Liver (tissue), 9 donors: ENCODE measurements around the gene SLC1A2. TPM values are rescaled to one million over a fixed set of nuclear protein-coding genes. Genes with fewer than 3 reads are reported as not detected.

Experiments
- DNase-seq: peaks from one replicate; pipeline ENCODE4 v3.0.0-alpha.2; 2017; ENCODE audit warnings: low spot score
- H3K27ac ChIP-seq, 2 donors: one replicate each; pipeline ENCODE4 v1.7.0; 2013; ENCODE audit warnings: inconsistent platforms in 2 of 2, low read length in 2 of 2, control low read depth in 1 of 2, low read depth in 1 of 2, mild to moderate bottlenecking in 1 of 2
- H3K27me3 ChIP-seq, 4 donors: one replicate each; pipeline versions ENCODE4 v1.6.1 to v1.7.0; 2013; ENCODE audit warnings: low read length in 3 of 4, inconsistent platforms in 1 of 4, mild to moderate bottlenecking in 1 of 4, moderate library complexity in 1 of 4; ENCODE audit not compliant: control insufficient read depth in 4 of 4, insufficient read depth in 4 of 4
- H3K36me3 ChIP-seq, 4 donors: one replicate each; pipeline versions ENCODE4 v1.6.1 to v1.7.0; 2013; ENCODE audit warnings: low read length in 3 of 4, mild to moderate bottlenecking in 3 of 4, low read depth in 1 of 4, moderate library complexity in 1 of 4; ENCODE audit not compliant: control insufficient read depth in 4 of 4, insufficient read depth in 3 of 4
- H3K4me1 ChIP-seq, 4 donors: one replicate each; pipeline versions ENCODE4 v1.6.1 to v1.7.0; 2013; ENCODE audit warnings: low read length in 3 of 4, mild to moderate bottlenecking in 3 of 4, moderate library complexity in 1 of 4; ENCODE audit not compliant: control insufficient read depth in 4 of 4, insufficient read depth in 4 of 4
- H3K4me3 ChIP-seq, 3 donors: one replicate each; pipeline versions ENCODE4 v1.6.1 to v1.7.0; 2013; ENCODE audit warnings: low read length in 3 of 3, control low read depth in 1 of 3, low read depth in 1 of 3, mild to moderate bottlenecking in 1 of 3
- H3K9ac ChIP-seq, 2 donors: one replicate each; pipeline ENCODE4 v1.7.0; 2013; ENCODE audit warnings: low read length in 2 of 2, mild to moderate bottlenecking in 2 of 2, moderate library complexity in 2 of 2, control low read depth in 1 of 2, low read depth in 1 of 2
- H3K9me3 ChIP-seq, 4 donors: one replicate each; pipeline versions ENCODE4 v1.6.1 to v1.7.0; 2013; ENCODE audit warnings: low read length in 3 of 4; ENCODE audit not compliant: control insufficient read depth in 4 of 4
- CTCF ChIP-seq: fragments of 150-350 bp; IDR thresholded peaks from 2 replicates; pipeline ENCODE4 v1.5.1; 2017; ENCODE audit warnings: improper control_type of control experiment, low read depth, low read length; ENCODE audit not compliant: missing input control
- FOXA1 ChIP-seq: IDR thresholded peaks from 2 replicates; pipeline ENCODE4 v1.6.1; 2016; ENCODE audit warnings: antibody characterized with exemption
- FOXA2 ChIP-seq: IDR thresholded peaks from 2 replicates; pipeline ENCODE4 v1.6.1; 2016; ENCODE audit warnings: antibody characterized with exemption
- HNF4A ChIP-seq, 2 donors: conservative IDR thresholded peaks; 2 replicates each; pipeline ENCODE4 v1.6.1; 2016; ENCODE audit warnings: antibody characterized with exemption in 2 of 2, mild to moderate bottlenecking in 2 of 2
- JUND ChIP-seq, 2 donors: IDR thresholded peaks; 2 replicates each; pipeline ENCODE4 v1.6.1; 2016; ENCODE audit warnings: antibody characterized with exemption in 2 of 2
- MAX ChIP-seq: IDR thresholded peaks from 2 replicates; pipeline ENCODE4 v1.6.1; 2016; ENCODE audit warnings: antibody characterized with exemption
- RAD21 ChIP-seq, 2 donors: IDR thresholded peaks; 2 replicates each; pipeline ENCODE4 v1.6.1; 2016; ENCODE audit warnings: antibody characterized with exemption in 2 of 2, mild to moderate bottlenecking in 2 of 2
- REST ChIP-seq: IDR thresholded peaks from 2 replicates; pipeline ENCODE4 v1.6.1; 2016; ENCODE audit warnings: antibody characterized with exemption, mild to moderate bottlenecking
- RXRA ChIP-seq, 2 donors: IDR thresholded peaks; 2 replicates each; pipeline ENCODE4 v1.6.1; 2017 to 2018; ENCODE audit warnings: antibody characterized with exemption in 2 of 2, mild to moderate bottlenecking in 1 of 2
- SP1 ChIP-seq: IDR thresholded peaks from 2 replicates; pipeline ENCODE4 v1.6.1; 2018; ENCODE audit warnings: antibody characterized with exemption, mild to moderate bottlenecking
- TAF1 ChIP-seq: conservative IDR thresholded peaks from 2 replicates; pipeline ENCODE4 v1.6.1; 2016; ENCODE audit warnings: antibody characterized with exemption, mild to moderate bottlenecking
- ZBTB33 ChIP-seq: IDR thresholded peaks from 2 replicates; pipeline ENCODE4 v1.6.1; 2016; ENCODE audit warnings: antibody characterized with exemption
- WGBS: extraction: QIAGEN DNeasy Blood & Tissue Kit; methylation state at CpG from one replicate; pipeline ENCODE4 v1.1.7; 2013; 5-methylcytosine and 5-hydroxymethylcytosine counted together
- polyA plus RNA-seq, 2 donors: library from polyadenylated mRNA; stranded (reverse) in 1 of 2; unstranded in 1 of 2; fragments of 200-250 nt in 1 of 2; fragments of >200 nt in 1 of 2; fragmentation: Nextera tagmentation in 1 of 2; extraction: Ambion mirVana in 1 of 2; gene quantifications; one replicate each; pipeline versions ENCODE4 v1.2.1 to v1.2.3, GENCODE V29; 2013 to 2015
- total RNA-seq, 2 donors: library from RNA; depleted of rRNA; stranded (reverse); fragments of >200 nt; gene quantifications; one replicate each; pipeline ENCODE4 v1.2.3, GENCODE V29; 2014
- donor health status: healthy.
- donor health status: healthy.
- donor health status: healthy.
- donor health status: healthy.
- donor health status: healthy.

The SLC1A2 gene
- total and polyA plus RNA-seq, 4 donors: 6.4 to 19.5 (median 13.5) TPM

GRCh38 chr11:35305670-35306382 lies 113.5 kb downstream of the SLC1A2 start:
- H3K4me1 ChIP-seq: peaks cover 5 to 15% (median 9%) of the 10 kb centered on the region in 4 donors
- no peak overlapping the region for H3K27ac ChIP-seq
- no peaks in the 10 kb centered on the region for H3K27me3 ChIP-seq
- TF ChIP-seq RAD21 (IDR thresholded peaks at IDR 0.05) (peak; percentile 58 to 68), JUND (IDR thresholded peaks at IDR 0.05) (no peak), TAF1 (no peak), HNF4A (conservative IDR thresholded peaks at IDR 0.05) (no peak), CTCF (peak; percentile 26)
- peaks cover 0 to 3% (median 0%) of the 10 kb centered on the region in 4 donors for H3K9me3 ChIP-seq
- no peak overlapping the region for H3K9ac ChIP-seq
- peaks cover 0 to 15% (median 3%) of the 10 kb centered on the region in 4 donors for H3K36me3 ChIP-seq
- no peak for DNase-seq
- peak overlapping the region in 1 of 3 donors; percentile 7 for H3K4me3 ChIP-seq
- WGBS: 88% methylated on average over 14 of the region's 14 CpGs

- Histone ChIP-seq H3K9ac (no peak overlapping the region), H3K4me1 (peaks cover 5 to 15% (median 9%) of the 10 kb centered on the region in 4 donors), H3K9me3 (peaks cover 0 to 3% (median 0%) of the 10 kb centered on the region in 4 donors), H3K4me3 (peak overlapping the region in 1 of 3 donors; percentile 12), H3K27me3 (no peaks in the 10 kb centered on the region), H3K36me3 (peaks cover 0 to 14% (median 2%) of the 10 kb centered on the region in 4 donors), H3K27ac (peak overlapping the region; percentile 94 to 95)
- DNase-seq: no peak
- TF ChIP-seq FOXA2 (no peak), RAD21 (IDR thresholded peaks at IDR 0.05) (no peak), SP1 (no peak), REST (no peak), ZBTB33 (no peak), MAX (no peak), FOXA1 (no peak), CTCF (no peak), TAF1 (no peak), RXRA (IDR thresholded peaks at IDR 0.05) (no peak)
- 80% methylated on average over 5 of the region's 5 CpGs for WGBS
Measured at GRCh38 chr11:35304900-35305460, 114.4 kb downstream of the SLC1A2 start.
